ENCODE measurements around the gene SHISA3. TPM values are rescaled to one million over a fixed set of nuclear protein-coding genes. Genes with fewer than 3 reads are reported as not detected.

SHISA3 gene
- total RNA-seq, 1 experiment from 2014 or later = 0.18 TPM

DNA sequence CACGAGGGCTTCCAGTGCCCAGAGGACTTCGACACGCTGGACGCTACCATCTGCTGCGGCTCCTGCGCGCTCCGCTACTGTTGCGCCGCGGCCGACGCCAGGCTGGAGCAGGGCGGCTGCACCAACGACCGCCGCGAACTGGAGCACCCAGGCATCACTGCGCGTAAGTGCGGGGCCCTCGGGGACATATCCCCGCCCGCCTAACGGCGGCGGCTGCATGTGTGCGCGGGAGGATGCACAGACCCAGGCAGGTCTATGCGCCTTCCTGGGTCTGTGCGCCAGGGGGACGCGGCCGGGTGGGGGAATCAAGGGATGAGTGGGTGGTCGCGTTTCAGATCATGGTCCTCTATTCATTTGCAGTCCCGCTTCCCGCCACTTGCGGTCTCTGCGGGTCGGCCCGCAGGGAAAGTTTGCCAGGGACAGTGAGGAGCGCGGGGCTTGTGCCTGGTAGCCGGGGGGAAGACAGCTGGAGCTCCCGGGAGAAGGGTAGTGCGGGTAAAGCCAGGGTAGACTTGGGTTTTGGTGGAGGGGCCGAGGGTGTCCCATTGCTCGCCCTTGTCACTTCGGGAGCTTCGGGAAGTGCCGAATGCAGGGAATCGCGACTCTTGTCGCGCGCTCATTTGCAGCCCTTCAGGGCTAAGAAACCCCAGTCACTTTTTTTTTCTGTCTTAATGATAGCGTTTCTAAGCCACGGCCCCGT, 1.0 kb downstream of the SHISA3 start:
- DNase-seq (ENCODE audit: low read depth, low spot score) (no peak), ATAC-seq (peak; percentile 75)
- no TSS peak for BruUV-seq (replicated peaks)
- in situ Hi-C loops (cut with HindIII; ENCODE audit: low pct_unique_long_range_greater_than_20kb, low sequenced_read_pairs) = no loop called here
- H3K27me3 ChIP-seq (ENCODE audit: control insufficient read depth, insufficient read depth, low read length) = peaks cover 5% of the 10 kb centered on the region
- ChIA-PET POLR2A (no interaction called here), CTCF (no interaction called here)
- H3K36me3 ChIP-seq (ENCODE audit: control insufficient read depth, insufficient read depth, low read length) = no peaks in the 10 kb centered on the region
- no peak overlapping the region for H3K27ac ChIP-seq (ENCODE audit: low read length)
- intact Hi-C loops (cut with micrococcal nuclease; ENCODE audit: unreplicated experiment) = no loop called here
- peak overlapping the region; percentile 32 to 39; a peak in 3 of 4 replicates for H3K4me3 ChIP-seq (ENCODE audit: low read depth in 2 of 2, low read length in 2 of 2)
- H3K4me1 ChIP-seq (ENCODE audit: control insufficient read depth, insufficient read depth, low read length) = no peaks in the 10 kb centered on the region; the same call in 1 of the 2 replicates
- TF ChIP-seq, protein P1, sequence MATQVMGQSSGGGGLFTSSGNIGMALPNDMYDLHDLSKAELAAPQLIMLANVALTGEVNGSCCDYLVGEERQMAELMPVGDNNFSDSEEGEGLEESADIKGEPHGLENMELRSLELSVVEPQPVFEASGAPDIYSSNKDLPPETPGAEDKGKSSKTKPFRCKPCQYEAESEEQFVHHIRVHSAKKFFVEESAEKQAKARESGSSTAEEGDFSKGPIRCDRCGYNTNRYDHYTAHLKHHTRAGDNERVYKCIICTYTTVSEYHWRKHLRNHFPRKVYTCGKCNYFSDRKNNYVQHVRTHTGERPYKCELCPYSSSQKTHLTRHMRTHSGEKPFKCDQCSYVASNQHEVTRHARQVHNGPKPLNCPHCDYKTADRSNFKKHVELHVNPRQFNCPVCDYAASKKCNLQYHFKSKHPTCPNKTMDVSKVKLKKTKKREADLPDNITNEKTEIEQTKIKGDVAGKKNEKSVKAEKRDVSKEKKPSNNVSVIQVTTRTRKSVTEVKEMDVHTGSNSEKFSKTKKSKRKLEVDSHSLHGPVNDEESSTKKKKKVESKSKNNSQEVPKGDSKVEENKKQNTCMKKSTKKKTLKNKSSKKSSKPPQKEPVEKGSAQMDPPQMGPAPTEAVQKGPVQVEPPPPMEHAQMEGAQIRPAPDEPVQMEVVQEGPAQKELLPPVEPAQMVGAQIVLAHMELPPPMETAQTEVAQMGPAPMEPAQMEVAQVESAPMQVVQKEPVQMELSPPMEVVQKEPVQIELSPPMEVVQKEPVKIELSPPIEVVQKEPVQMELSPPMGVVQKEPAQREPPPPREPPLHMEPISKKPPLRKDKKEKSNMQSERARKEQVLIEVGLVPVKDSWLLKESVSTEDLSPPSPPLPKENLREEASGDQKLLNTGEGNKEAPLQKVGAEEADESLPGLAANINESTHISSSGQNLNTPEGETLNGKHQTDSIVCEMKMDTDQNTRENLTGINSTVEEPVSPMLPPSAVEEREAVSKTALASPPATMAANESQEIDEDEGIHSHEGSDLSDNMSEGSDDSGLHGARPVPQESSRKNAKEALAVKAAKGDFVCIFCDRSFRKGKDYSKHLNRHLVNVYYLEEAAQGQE (IDR thresholded peaks at IDR 0.05; ENCODE audit: insufficient read depth in 1 of 2, low read depth in 2 of 2, low read length in 1 of 2) = no peak
- TF ChIP-seq SIN3A (IDR thresholded peaks at IDR 0.05; ENCODE audit: borderline replicate concordance, insufficient read depth, low read depth, low read length) = no peak
- TF ChIP-seq TCF7L2 (IDR thresholded peaks at IDR 0.05; ENCODE audit: low read depth, low read length) = no peak
- TF ChIP-seq, protein P2, sequence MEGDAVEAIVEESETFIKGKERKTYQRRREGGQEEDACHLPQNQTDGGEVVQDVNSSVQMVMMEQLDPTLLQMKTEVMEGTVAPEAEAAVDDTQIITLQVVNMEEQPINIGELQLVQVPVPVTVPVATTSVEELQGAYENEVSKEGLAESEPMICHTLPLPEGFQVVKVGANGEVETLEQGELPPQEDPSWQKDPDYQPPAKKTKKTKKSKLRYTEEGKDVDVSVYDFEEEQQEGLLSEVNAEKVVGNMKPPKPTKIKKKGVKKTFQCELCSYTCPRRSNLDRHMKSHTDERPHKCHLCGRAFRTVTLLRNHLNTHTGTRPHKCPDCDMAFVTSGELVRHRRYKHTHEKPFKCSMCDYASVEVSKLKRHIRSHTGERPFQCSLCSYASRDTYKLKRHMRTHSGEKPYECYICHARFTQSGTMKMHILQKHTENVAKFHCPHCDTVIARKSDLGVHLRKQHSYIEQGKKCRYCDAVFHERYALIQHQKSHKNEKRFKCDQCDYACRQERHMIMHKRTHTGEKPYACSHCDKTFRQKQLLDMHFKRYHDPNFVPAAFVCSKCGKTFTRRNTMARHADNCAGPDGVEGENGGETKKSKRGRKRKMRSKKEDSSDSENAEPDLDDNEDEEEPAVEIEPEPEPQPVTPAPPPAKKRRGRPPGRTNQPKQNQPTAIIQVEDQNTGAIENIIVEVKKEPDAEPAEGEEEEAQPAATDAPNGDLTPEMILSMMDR (IDR thresholded peaks at IDR 0.05) = no peak
- no peak for TF ChIP-seq POLR2AphosphoS5 (IDR thresholded peaks at IDR 0.05; ENCODE audit: low read depth, low read length)
- no peaks in the 10 kb centered on the region for H3K9me3 ChIP-seq (ENCODE audit: control insufficient read depth, insufficient read depth, low read depth, low read length)

DNA sequence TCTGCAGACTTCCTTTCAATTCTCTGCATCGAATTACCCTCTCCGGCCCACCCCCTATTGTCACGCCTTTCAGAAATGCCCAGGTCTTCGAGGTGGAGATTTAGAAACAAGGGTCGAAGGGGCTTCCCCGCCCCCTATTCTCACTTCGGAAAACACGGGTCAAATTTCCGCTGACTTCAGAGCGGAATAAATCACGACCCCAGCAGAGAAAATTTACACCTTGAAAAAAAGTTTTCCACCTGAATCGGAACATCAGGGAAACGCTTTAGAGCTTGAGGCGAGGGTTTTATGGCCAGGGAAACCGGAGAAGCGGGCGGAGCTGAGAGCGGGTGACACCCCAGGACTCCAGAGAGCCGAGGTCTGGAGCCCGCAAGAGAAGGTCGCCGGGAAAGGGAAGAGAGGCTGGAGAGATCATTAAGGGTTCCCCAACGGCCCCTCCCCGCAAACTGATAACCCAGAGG, 1.6 kb downstream of the SHISA3 start:
- intact Hi-C loops (cut with micrococcal nuclease; ENCODE audit: unreplicated experiment) (no loop called here), in situ Hi-C loops (cut with HindIII; ENCODE audit: low pct_unique_long_range_greater_than_20kb, low sequenced_read_pairs) (no loop called here)
- Histone ChIP-seq H3K27me3 (ENCODE audit: control insufficient read depth, insufficient read depth, low read length) (peaks cover 5% of the 10 kb centered on the region), H3K27ac (ENCODE audit: low read length) (no peak overlapping the region), H3K9me3 (ENCODE audit: control insufficient read depth, insufficient read depth, low read depth, low read length) (no peaks in the 10 kb centered on the region), H3K4me1 (ENCODE audit: control insufficient read depth, insufficient read depth, low read length) (no peaks in the 10 kb centered on the region; the same call in 1 of the 2 replicates), H3K36me3 (ENCODE audit: control insufficient read depth, insufficient read depth, low read length) (no peaks in the 10 kb centered on the region), H3K4me3 (ENCODE audit: low read depth in 2 of 2, low read length in 2 of 2) (no peak overlapping the region)
- CTCF ChIA-PET = no interaction called here
- ATAC-seq = no peak
- DNase-seq (ENCODE audit: low read depth, low spot score) = no peak
- TF ChIP-seq, protein P1 (IDR thresholded peaks at IDR 0.05; ENCODE audit: insufficient read depth in 1 of 2, low read depth in 2 of 2, low read length in 1 of 2) = no peak
- TF ChIP-seq POLR2AphosphoS5 (IDR thresholded peaks at IDR 0.05; ENCODE audit: low read depth, low read length) (no peak), TCF7L2 (IDR thresholded peaks at IDR 0.05; ENCODE audit: low read depth, low read length) (no peak), SIN3A (IDR thresholded peaks at IDR 0.05; ENCODE audit: borderline replicate concordance, insufficient read depth, low read depth, low read length) (no peak)
- TF ChIP-seq, protein P2 (IDR thresholded peaks at IDR 0.05) = no peak
- POLR2A ChIA-PET = no interaction called here
- BruUV-seq (replicated peaks) = no TSS peak
